HG03135 (cell line): Measurements from ENCODE around the gene AFAP1L2.
"Not testable (repeated sequence)": the region's sequence is repeated elsewhere in the genome, so short reads cannot be mapped to it uniquely, and the experiment has no call there.

ENCODE experiments used
- ATAC-seq: cut with Tn5 transposase; IDR thresholded peaks from one replicate; pipeline ENCODE4 v1.9.1; 2021; ENCODE audit warnings: mild to moderate bottlenecking, moderate library complexity; ENCODE audit not compliant: unreplicated experiment

The AFAP1L2 gene

GRCh38 chr10:114364726-114365125, 39.6 kb downstream of the AFAP1L2 start:
- no peak for ATAC-seq

GRCh38 chr10:114363745-114364454, 40.4 kb downstream of the AFAP1L2 start:
- ATAC-seq, result no peak

DNA sequence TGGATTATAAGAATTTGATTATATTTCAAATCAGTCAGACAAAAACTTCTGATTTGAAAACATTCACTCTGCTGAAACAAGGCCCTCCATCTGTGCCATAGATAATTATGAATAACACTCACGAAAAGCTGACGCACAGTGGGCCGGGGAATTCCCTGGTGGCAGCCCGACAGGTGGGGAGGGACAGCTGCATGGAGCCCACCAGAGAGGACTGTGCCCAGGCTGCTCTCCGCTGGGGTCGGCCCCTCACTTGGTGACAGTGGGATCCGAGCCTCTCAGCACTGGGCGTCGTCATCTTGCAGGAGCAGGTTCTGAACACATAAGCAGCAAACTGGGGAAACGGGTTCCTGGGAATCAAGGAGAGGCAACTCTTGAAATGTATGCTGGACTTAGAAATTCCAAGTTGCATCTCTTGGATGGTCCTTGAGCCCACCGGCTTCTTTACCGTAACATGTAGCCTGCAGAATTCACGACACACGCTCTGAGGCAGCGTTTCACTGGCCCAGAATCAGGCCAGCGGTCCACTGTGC, 41.4 kb downstream of the AFAP1L2 start:
- ATAC-seq, result no peak

GRCh38 chr10:114359953-114360345, 44.4 kb downstream of the AFAP1L2 start:
- no peak for ATAC-seq

DNA sequence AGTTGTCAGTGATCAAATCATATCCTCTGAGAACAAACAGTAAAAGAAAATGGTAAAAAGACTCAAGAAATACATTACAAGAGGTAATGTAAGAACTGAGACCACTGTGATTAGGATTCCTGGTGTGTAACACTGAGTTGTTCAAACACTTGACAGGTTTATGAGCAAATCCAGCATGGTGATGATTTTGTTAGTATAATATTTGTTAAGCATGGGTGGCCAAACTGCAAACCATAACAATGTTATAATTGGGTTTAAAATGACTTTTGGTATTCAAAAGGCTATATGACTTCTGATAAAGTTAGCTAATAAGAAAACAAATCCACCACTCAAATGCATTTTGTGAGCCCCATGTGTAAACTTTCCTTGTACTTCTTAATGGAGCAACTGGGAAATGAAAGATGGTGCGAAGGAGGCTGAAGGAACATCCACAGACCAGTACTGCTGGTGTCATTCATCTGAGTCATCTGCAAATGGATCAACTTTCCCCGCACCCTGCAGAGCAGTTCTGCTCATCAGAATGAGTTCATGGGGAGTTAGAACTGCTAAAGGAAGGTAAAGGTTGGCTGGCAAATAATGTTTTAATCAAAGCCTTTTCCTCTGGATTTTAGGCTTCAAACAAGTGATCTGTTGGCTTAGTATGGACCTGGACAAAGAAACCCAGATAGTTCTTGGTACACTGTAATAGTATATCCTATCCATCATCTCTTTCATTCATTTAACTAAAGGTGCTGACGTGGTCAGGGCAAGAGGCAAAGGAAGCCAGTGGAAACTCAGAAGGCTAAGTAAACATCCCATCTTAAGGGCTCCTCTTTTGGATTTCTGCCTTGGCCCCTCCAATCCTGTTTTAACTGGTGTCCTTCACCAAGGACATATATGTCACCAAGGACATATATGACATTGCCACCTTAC, 45.0 kb downstream of the AFAP1L2 start:
- ATAC-seq, result no peak

GRCh38 chr10:114357515-114357996, 46.7 kb downstream of the AFAP1L2 start:
- ATAC-seq, result no peak

- no peak for ATAC-seq
Observed at GRCh38 chr10:114356751-114357514, 47.4 kb downstream of the AFAP1L2 start.

- no peak for ATAC-seq
Observed at GRCh38 chr10:114356126-114356525, 48.2 kb downstream of the AFAP1L2 start.

DNA sequence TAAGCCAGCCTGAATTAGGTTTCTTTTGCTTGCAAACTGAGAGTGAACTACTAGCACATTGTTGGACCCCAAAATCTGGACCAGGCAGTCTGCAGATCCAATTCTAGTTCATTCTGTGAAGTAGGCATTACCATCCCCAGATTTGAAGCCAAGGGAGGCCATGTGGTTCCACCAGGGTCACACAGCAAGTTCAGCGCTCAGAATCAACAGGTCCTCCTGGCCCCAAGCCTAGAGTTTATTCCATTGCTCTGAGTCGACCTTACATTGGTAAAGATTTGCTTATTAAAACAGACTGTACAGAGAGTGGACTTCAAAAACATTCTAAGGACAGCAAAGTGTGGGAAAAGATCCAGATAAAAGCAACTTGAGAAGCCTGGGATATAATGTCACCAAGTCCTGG, 50.9 kb downstream of the AFAP1L2 start:
- no peak for ATAC-seq

DNA sequence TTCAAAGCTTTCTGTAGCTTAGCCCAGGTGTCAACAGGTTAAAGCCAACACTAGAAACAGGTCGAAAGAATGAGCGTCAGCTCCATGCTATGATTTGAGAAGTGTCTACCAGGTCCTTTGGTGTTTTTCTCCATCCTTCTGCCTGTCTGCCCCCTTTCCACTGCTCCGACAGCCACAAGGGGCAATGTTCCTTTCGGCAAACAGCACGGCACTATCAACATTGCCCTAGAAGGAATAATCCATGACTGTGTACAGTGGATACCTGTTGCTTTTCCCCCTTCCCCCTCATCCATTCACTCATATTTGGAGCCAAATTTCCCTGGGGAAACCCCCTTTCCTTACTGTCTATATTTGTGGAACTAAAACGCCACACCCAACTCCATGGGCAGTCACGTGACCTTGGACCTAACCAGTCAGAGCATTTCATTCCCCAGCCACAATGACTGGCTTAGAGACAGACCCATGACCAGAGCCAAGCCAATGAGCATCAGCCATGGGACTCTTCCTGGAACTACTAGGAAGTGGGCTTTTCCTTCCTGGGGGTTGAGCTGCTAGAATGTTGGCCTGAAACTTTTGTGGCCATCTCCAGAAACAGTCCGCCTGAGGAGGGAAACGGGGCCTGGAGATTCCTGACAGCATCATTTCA, 51.5 kb downstream of the AFAP1L2 start:
- no peak for ATAC-seq

GRCh38 chr10:114350751-114351150, 53.6 kb downstream of the AFAP1L2 start:
- ATAC-seq, result no peak

GRCh38 chr10:114349522-114350215, 54.6 kb downstream of the AFAP1L2 start:
- no peak for ATAC-seq

- not testable (repeated sequence) for ATAC-seq
Observed at GRCh38 chr10:114349071-114349470, 55.2 kb downstream of the AFAP1L2 start.

DNA sequence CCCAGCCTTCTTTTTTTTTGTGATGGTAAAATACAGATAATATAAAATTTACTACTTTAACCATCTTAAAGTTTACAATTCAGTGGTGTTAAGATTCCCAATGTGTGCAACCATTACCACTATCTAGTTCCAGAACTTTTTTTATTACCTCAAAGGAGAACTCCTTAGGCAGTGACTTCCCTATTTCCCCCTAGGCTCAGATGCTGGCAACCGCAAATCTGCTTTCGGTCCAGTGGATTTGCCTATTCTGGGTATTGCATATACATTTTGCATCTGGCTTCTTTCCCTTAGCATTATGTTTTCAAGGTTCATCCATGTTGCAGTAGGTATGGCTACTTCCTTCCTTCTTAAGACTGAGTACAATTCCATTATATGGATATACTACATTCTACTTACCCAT, 56.5 kb downstream of the AFAP1L2 start:
- ATAC-seq, result no peak

DNA sequence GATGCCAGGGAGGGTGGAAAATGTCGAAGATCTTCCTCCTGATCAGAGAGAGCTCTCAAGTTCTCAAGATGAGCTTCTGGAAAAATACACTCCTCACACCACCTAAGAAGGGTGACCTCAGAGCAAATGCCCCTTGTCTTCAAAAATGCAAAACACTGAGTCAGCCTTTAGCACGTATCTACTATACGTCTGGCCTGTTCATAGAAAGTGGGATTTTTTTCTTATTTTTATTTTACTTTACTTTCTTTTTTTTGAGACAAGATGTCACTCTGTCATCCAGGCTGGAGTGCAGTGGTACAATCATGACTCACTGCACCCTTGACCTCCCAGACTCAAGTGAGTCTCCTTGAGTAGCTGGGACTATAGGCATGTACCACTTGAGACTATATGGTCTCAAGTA, 57.1 kb downstream of the AFAP1L2 start:
- no peak for ATAC-seq

DNA sequence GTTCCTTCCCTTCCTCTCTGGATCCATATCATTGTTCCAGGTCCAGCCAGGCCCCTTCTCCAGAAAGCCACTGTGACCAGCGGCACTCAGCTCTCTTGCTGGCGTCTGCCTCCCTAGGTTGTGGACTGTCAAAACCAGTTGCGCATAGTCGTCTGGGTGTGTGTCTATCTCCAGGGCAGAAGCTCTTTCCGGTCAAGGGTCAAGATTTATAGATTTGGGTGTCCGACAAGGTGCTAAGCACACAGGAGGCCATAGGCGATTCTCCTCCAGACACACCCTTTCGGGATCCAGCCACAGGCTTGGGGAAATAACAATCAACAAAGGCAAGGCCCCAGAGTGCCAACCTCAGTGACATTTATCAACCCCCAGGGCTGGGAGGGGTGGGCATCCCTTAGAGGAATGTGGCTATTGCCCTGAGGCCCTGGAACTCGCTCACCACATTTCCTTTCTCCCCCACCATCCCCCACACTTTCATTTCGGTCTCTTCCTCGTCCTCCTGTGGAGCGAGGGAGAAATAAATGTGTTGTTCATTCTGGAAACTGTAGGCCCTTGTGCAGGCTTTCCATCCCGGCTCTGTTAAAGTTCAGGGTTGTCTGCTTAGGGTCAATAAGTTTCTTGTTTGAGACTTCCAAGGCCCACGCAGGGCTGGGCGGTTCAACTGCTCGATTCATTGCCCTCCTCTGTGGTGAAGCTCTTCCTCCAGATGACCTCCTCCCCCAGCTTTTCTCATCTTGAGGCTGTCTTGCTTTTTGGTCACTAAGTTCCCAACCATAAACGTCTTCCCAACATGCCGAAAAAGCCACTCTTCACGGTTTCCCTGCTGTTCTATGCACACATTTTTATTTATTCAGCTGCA, 57.9 kb downstream of the AFAP1L2 start:
- ATAC-seq, result no peak

DNA sequence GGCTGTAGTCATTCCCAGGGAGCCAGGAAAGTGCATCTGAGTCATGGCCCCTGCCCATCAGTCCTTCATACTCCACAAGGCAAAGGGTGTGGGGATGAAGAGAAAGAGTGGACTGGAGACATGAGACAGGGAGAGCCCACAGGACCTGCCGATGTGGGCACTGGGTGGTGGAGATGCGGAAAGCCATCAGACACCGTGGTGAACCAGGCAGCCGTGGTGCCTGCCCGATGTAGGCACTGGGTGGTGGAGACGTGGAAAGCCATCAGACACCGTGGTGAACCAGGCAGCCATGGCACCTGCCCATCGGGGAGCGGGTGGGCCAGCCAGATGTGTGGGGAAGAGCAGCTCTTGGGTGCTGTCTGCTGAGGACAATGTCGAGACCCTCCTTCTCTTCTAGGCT, 58.6 kb downstream of the AFAP1L2 start:
- no peak for ATAC-seq

- ATAC-seq, result no peak
Observed at GRCh38 chr10:114343623-114344505, 60.4 kb downstream of the AFAP1L2 start.
